AG20443 (cell line): ENCODE results near the gene RELL2.

ENCODE experiments used
- DNase-seq: peaks from one replicate; pipeline ENCODE4 v3.0.0; 2012; ENCODE audit warnings: low spot score, mixed read lengths

RELL2 gene

GRCh38 chr5:141649056-141649688 lies 12.4 kb downstream of the RELL2 start:
- no peak for DNase-seq

GRCh38 chr5:141649972-141650371 lies 13.2 kb downstream of the RELL2 start:
- no peak for DNase-seq

- peak; percentile 99 for DNase-seq
These were observed 14.3 kb downstream of the RELL2 start, which contains the start of gene FCHSD1 for GRCh38 chr5:141650851-141651727. FCHSD1 (minus strand) TSS chr5:141651418; CDS start chr5:141651368, 50 bp downstream.

- no peak for DNase-seq
These were observed 14.9 kb downstream of the RELL2 start for GRCh38 chr5:141651728-141652105.

- DNase-seq: peak; percentile 83
These were observed 17.5 kb downstream of the RELL2 start for GRCh38 chr5:141654298-141654697.

GRCh38 chr5:141655020-141655419 lies 18.2 kb downstream of the RELL2 start:
- no peak for DNase-seq

- DNase-seq: no peak
These were observed 19.6 kb downstream of the RELL2 start for GRCh38 chr5:141656396-141656795.

- no peak for DNase-seq
These were observed 20.6 kb downstream of the RELL2 start for GRCh38 chr5:141657404-141657803.

GRCh38 chr5:141657937-141658545 lies 21.2 kb downstream of the RELL2 start:
- peak; percentile 83 for DNase-seq

- no peak for DNase-seq
These were observed 25.2 kb downstream of the RELL2 start for GRCh38 chr5:141662028-141662427.

- no peak for DNase-seq
These were observed 26.7 kb downstream of the RELL2 start for GRCh38 chr5:141663506-141663905.

GRCh38 chr5:141664733-141665461 lies 28.1 kb downstream of the RELL2 start:
- DNase-seq: peak; percentile 86

- no peak for DNase-seq
These were observed 29.5 kb downstream of the RELL2 start for GRCh38 chr5:141665995-141666940.

- DNase-seq: no peak
These were observed 31.9 kb downstream of the RELL2 start for GRCh38 chr5:141668601-141669265.

- DNase-seq: no peak
These were observed 32.7 kb downstream of the RELL2 start for GRCh38 chr5:141669520-141669919.

- no peak for DNase-seq
These were observed 35.5 kb downstream of the RELL2 start for GRCh38 chr5:141672071-141672840.

GRCh38 chr5:141672841-141673813 lies 36.3 kb downstream of the RELL2 start:
- DNase-seq: no peak

GRCh38 chr5:141674747-141675146 lies 38.0 kb downstream of the RELL2 start:
- DNase-seq: no peak

- DNase-seq: no peak
These were observed 38.9 kb downstream of the RELL2 start for GRCh38 chr5:141675672-141676071.
